AG09319 (cell line): ENCODE results near the gene CTF1.

Experiments
- DNase-seq: peaks from one replicate; pipeline ENCODE4 v3.0.0-alpha.2; 2010; ENCODE audit warnings: low read depth; ENCODE audit errors: extremely low read depth
- TF ChIP-seq, protein P1 (sequence below): IDR thresholded peaks from 2 replicates; pipeline ENCODE4 v1.5.1; 2011; ENCODE audit warnings: low read depth, mild to moderate bottlenecking, inconsistent platforms, low read length, moderate library complexity

The CTF1 gene

DNA sequence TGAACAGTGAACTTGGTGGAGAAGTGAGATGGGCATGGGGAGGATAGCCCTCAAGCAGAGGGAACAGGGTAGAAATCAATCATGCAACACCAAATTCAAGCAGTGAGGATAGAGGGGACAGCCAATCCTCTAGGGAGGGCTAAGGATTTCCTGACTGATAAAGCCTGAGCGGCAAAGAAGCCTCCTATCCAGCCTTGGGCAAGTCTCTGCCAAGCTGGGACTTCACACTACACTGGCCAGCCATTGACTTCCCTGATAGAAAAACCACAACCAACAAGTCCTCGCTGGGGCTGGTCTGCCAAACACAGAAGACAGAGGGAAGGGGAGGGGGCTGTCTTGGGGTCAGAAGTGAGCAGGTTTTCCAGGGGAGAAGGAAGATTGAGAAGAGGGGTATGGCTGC is 24.5 kb downstream of the CTF1 start:
- TF ChIP-seq, protein P1, sequence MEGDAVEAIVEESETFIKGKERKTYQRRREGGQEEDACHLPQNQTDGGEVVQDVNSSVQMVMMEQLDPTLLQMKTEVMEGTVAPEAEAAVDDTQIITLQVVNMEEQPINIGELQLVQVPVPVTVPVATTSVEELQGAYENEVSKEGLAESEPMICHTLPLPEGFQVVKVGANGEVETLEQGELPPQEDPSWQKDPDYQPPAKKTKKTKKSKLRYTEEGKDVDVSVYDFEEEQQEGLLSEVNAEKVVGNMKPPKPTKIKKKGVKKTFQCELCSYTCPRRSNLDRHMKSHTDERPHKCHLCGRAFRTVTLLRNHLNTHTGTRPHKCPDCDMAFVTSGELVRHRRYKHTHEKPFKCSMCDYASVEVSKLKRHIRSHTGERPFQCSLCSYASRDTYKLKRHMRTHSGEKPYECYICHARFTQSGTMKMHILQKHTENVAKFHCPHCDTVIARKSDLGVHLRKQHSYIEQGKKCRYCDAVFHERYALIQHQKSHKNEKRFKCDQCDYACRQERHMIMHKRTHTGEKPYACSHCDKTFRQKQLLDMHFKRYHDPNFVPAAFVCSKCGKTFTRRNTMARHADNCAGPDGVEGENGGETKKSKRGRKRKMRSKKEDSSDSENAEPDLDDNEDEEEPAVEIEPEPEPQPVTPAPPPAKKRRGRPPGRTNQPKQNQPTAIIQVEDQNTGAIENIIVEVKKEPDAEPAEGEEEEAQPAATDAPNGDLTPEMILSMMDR, result no peak
- DNase-seq, result no peak

DNA sequence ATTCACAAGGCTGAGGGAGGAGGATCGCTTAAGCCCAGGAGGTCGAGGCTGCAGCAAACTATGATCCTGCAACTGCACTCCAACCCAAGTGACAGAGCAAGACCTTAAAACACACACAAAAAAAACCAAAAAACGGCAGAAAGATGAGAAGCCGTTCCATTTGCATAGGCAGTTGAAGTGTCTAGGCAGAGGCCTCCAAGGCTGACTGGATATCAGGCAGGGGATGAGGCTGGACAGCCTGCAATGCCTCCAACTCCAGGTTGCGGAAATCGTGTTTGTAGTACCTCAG is 25.0 kb downstream of the CTF1 start:
- TF ChIP-seq, protein P1, result no peak
- DNase-seq, result no peak

DNA sequence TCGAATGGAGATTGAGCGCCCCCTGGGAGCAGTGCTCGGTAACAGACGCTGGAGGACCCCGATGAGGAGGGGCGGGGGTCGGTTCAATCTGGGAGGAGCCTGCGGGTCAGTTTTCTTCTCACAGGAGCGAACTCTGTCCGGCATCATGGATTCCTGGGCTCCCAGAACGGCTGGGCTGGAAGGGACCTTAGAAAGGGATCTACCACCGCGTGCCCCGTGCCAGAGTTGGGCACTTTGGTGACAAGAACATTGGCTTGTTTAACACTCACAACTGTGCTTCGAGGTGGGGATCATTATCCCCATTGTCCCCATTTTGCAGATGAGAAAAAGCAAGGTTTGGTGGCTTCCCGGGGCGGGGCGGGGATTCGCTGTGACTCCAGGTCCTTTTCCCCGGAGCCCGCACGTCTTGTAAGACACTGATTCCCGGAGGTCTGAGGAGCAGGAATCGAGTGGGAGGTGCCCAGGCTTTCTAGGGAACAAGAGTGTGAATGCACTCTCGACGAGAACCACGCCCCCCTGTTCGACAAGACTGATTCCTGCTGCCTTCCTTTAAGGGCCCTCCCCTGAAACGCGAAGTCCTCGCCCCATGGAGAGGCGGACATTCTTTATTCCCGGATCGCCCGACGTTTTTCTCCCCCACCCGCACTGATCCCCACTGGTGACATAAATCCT is 25.5 kb downstream of the CTF1 start:
- peak; percentile 64 for DNase-seq
- TF ChIP-seq, protein P1, result peak; percentile 88

DNA sequence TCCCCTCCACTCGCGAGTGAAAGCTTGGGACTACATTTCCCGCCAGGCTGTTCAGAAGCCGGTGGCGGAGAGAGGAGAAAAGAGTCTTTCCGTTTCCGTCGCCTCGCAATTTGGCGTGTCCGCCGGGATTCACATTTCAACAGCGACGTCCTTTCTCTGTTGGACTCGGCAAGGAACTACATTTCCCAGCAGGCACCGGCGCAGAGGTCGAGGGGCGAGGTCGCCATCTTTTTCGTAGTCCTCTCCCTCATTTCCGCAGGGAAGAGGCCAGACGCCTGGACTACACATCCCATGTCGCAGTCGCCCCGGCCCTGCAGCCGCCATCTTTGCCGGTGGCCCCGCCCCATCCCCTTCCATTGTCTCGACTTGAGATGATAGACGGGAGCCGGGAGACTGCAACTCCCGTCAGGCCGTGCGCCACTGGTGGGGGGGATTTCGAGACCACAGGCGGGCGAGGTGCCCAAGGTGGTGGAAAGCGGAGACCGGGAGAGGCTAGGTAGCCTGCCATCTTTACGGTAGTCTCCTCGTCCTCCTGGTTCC is 26.1 kb downstream of the CTF1 start:
- TF ChIP-seq, protein P1, result no peak
- peak; percentile 99 for DNase-seq

DNA sequence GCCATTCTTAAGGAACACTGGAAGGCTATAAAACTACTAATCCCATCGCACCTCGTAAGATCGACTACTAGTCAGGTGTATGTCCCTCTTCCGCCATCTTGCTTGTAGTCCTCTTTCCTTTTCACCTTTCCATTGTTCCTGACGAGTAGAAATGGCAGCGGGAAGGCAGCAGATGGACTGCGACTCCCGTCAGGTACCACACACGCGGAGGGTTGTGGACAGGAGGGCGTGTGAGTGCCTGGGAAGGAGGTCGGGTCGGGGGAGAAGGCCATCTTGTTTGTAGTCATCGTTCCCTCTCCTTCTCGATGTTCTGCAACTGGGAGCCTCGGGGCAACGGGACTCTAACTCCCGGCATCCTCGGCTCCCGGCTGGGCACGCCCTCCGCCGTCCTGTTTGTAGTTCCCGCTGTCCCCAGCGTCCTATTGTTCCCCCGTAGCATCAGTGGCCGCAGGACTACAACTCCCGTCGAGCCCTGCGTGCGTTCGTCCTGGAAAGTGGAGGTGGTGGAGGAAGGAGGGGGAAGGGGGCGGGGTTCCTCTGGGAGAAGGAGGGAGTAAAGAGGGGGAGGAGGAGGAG is 26.6 kb downstream of the CTF1 start:
- TF ChIP-seq, protein P1, result no peak
- peak; percentile 99 for DNase-seq

DNA sequence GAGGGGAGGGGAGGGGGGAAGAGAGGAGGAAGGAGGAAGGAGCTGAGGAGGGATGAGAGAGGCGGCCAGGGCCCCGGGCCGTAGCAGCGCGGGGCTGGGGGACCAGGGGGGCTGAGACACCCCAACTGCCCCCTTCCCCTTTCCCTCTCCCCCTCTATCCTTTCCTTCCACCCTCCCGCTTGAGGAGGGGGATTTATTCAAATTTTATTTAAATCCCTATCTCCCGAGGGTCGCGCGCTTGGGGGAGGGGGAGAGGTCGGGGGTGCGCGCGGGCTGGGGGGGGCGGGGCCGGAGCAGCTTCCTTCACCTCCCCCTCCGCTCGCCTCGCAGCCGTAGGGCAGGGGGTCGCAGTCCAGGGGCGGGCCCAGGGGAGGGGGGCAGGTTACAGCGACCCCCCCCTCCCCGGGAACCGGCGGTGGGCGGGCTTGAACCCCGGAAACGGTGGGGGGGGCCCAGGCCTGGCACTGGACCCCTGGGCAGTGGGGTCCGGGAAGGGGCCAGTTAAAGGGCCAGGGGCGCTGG is 27.2 kb downstream of the CTF1 start, which contains the start of gene FBXL19:
Gene FBXL19, plus strand, starts transcription at position 19 of the 522 bp plus-strand sequence. CDS start 2,183 bp downstream, outside the sequence.
- TF ChIP-seq, protein P1, result no peak

DNA sequence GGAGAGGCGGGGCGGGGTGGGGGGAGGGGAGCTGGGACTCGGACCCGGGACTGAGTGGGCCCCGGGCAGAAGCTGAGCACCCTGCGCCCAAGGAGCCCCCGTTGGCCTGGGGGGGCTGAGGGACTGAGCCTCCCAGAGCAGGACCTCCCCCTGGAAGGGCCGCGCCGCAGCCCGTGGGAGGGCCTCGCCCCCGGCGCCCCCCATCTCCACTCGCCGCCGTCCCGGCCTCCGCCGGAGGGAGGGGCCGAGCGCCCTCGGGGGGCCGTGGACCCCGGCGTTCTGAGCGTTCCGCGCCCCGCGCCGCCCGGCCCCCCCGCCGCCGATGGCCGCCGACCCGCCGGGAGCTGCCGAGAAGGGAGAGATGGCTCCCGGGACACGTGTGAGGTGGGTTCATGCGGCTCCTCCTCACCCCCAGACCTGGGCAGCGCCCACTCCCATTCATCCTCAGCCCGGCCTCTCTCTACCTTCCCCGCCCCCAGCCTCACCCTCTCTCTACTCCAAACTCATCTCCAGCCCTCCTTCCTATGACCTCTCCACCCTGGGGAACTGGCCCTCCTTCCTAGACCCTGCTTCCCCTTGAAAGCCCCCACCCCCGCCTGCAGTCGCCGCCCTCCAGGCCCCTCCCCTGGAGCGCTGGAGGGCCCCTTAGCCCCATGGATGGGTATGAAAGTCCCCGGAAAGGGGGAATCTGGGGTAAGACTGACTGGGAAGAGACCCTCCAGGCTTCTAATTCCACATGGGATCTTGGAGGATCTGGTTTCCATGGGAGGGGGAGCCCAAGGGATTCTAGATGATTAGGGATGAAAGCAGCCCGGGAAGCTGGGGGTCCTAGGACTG is 27.9 kb downstream of the CTF1 start:
- no peak for DNase-seq
- TF ChIP-seq, protein P1, result no peak

More for the DNA sequence above, 27.2 kb downstream of the CTF1 start, which contains the start of gene FBXL19:
- no peak for DNase-seq
